Activated T-helper 1 cell treated with anti-CD3 and anti-CD28 coated beads, Interleukin-2, amount 50 U/mL, for 16 hours (primary cell): Measurements from ENCODE around the gene ARHGAP27.

ENCODE experiments used
- DNase-seq, 2 donors: peaks; one replicate each; pipeline ENCODE4 v3.0.0-alpha.2; 2020; ENCODE audit warnings: low read depth in 1 of 2, low spot score in 1 of 2

Gene ARHGAP27

DNA sequence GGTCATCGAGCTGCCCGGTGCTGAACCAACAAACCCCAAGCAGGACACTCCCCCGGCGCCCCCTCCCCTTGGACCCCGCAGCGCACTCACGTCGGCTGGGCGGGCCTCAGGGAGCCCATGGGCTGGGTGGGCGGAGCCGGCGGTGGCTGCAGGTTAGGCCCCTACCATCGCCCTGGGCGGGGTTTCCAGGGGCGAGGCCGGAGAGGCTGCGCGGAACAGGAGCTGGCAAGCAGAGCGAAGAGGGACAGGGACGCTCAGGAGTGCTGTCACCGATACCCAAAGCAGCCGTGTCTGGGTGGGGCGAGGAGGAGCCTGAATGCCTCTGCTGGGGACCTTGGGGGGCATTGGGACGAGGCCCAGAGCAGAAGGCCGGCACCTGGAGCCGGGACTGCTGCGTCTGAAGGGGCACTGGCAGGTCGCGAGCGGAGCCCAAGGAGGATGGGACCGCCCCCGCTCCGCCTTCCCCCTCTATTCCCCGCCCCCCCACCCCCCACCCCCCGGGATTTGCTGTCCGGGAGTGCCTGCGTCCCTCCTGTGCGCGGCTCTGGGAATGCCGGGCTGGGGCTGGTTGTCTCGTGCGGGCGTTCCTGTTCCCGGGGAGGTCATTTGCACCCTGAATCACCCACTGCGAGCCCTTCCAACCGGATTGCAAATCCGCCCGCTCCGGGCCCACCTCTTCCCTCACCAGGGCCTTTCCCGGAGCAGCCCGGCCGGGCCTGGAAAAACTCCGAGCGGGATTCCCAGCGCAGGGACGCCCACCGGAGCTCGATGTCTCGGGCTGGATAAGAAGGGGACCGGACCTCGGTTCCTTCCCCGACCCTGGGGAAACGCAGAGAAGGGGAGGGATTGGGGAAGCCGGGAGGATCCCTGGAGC, 902 bp downstream of the ARHGAP27 start:
- peak; percentile 37 to 53 for DNase-seq

DNA sequence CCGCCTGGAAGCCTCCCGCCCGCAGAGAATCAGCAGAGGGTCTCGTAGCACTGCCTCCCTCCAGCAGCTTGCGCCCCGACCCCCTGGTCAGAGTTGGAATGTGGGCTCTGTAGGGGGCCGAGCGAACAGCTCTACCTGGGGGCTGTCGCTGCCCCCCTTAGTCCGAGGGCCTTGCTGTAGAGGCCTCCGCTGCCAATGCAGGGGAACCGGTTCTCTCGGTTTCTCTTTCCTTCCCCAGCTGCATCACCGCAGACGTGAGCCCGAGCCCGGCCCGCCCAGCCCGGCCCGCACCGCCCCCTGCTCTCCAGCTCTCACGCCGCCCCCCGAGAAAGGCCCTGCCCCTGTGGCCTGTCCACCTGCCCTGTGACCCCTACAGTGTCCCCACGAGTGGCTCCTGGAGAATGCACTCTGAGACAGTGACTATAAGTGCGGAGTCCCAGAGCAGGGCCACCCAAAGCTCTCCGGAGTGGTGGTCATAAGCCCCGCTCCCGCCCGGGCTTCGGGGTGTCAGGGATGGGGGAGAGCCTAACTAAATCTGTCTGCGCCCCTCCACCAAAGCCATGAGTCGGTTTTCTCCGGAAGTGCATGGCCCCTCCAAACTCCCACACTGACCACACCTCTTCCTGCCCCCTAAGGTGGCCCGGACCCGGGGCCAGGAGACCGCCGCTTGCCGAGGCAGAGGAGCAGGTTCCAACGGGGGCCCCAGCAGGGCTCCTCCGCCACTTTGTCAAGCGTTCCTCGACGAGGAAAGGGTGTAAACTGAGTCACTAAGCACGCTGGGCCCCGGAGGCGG, 1.7 kb downstream of the ARHGAP27 start:
- no peak for DNase-seq

DNA sequence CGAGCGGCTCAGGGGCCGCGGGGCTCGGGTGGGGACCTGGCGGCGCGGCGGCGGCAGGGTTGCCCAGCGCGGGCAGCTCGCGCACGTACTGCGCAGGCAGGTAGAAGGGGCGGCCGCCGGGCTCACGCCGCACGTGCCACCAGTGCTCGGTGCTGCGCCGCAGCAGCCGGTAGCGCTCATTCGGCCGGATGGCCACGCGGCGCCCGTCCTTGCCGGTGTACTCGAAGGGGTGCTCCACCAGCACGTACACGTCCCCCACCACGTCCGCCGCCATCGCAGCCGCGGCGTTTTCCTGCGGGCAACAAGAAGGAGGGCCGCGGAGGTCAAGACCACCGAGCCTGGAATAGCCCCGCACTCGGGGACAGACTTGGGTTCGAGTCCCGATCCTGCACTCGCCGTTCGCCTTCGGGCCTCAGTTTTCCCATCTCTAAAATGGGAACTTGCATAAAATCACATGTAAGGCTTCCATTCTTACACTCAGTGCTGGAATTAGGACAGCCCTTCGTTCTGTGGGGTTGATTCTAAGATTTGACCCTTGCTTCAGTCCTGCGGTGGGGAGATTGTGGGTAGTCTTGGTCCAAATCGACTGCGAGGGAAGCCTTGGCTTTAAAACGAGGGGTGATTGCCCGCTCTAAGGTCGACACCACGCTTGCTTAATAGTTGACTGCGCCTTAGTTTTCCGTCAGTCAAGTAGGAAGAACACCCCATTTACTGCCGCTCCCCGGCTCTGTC, 2.5 kb downstream of the ARHGAP27 start:
- no peak for DNase-seq

DNA sequence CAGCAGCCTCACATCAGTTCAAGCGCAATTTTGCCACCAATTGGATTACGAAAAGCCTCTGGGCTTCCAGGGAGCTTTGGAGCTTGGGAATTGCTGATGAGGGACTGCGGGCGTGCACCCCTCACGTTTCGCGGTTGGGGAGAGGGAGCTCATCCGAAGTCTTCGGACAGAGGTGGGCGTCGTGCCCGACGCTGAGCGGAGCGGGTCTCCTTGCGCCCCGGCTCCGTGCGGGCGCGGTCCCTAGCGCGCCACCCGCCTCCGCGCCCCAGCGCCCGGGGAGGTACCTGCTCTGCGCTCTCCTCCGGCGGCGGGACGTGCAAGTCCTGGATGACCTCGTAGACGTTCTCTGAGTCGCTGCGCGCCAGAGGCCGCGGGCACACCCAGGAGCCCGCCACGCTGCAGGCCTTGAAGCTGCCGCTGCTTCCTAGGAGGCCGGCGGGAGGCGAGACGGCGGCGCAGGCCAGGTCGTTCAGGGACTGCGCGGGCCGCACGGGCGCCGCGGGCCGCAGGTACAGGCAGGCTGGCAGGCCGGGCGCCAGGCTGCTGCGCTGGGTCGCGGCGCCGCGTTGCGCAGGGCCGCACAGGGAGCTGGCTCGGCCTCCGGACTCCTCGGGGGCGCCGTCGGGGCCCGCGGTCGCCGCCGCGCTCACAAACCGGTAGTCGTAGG, 3.2 kb downstream of the ARHGAP27 start:
- no peak for DNase-seq

DNA sequence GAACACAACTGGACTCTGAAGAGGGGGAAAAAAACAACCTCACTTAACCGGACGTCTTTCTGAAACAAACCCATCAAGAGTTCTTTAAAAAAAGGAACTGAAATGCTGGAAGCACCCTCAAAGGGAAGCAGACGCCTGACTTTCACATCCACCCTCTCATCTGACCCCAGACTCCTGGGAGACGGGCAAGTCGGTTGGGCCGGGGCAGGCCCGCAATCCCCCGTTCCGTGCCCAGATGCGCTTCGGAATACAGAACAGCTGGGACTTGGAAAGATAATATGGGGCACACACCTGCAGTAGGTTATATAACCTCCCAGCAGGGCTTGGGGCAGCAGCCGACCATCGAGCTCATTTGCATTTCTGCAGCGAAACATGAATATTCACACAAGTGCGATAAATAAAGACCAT, 3.7 kb downstream of the ARHGAP27 start:
- DNase-seq, result no peak

DNA sequence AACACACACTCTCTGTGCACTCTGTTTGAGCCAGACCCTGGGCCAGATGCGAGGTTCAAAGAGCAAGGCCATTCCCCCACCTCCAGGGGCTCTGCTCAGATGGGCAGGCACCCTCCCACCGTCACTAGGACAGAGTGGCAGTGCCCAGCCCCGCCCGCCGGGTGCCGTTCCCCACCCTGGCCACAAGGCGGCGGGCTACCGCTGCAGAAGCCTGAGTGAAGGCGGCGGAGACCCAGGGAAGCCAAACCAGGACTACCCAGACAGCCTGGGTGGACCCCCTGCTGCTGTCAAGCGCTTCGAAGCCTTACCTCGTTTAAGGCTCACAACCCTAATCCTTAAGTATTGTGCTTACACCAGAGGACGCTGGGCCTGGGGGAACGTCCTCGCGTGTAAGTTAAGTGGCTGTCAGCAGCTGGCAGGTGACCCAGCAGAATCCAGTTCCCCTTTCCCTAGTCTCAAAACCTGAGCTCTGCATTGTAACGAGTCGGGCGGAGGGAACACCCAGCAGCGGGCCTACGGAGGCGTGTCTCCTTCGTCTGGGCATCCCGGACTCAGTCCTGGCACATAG, 4.5 kb downstream of the ARHGAP27 start:
- peak; percentile 56 to 72 for DNase-seq

DNA sequence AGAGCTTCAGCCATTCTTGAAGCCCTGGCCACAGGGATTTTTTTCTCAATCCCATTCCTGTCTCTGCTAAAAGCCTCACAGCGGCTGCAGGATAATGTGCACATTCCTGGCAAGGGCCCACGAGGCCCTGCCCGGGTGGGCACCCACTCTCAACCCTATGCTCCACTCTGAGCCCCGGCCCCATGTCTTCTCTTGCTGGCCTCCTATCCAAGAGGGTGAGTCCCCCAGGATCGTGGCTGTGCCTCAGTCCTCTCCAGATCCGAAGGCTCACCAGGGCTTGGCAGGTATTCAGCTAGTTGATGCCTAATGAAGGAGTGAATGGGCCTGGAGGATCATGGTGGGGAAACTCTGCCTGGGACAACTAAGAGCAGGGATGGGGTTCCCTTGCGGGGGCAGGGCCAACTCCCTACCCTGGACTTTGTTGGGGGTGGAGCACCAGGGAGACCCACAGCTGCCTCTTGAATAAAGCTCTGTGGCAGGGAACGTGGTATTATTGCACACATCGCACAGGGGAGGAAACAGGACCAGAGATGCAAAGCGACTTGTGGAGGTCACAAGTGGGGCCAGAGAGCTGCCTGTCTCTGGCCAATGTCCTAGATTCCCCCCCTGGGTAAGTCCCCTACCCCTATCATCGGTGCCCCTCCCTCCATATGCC, 5.4 kb downstream of the ARHGAP27 start:
- no peak for DNase-seq

DNA sequence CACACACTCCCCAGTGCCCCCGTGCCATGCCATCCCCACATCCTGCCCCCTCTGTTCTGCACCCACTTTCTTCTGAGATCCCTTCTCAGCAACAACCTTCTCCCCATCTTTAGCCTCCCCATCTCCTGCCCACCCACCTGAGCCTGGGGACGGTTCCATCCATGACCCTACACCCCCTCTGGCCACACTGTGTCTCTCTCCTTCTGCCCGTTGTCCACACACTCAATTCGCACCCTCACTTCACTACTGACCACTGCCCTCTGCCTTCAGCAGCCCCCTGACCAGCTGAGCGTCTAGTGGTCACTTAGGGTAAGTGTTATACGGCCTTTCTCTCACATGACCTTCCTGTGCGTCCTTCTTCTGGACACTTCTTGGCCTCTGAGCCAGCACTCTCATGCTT, 6.1 kb downstream of the ARHGAP27 start:
- no peak for DNase-seq

DNA sequence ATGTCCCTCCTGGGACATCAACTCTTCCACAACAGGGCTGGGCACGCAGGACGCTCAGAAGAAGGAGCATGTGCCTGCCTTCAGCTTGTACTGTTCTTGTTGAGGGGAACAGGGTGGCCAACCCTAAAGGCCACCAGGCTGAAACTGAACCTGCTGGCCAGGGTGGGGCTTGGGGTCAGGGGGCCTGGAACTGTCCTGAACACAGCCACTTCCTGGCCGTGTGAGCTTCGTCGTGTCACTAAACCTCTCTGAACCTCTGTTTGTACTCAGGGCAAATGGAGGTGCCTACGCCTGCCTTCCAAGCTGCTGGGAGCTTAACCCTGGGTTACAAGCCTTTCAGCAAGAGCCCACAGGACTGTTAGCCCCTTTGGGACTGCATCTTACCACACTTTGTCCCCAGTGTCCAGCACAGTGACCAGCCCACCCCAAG, 6.7 kb downstream of the ARHGAP27 start:
- no peak for DNase-seq

DNA sequence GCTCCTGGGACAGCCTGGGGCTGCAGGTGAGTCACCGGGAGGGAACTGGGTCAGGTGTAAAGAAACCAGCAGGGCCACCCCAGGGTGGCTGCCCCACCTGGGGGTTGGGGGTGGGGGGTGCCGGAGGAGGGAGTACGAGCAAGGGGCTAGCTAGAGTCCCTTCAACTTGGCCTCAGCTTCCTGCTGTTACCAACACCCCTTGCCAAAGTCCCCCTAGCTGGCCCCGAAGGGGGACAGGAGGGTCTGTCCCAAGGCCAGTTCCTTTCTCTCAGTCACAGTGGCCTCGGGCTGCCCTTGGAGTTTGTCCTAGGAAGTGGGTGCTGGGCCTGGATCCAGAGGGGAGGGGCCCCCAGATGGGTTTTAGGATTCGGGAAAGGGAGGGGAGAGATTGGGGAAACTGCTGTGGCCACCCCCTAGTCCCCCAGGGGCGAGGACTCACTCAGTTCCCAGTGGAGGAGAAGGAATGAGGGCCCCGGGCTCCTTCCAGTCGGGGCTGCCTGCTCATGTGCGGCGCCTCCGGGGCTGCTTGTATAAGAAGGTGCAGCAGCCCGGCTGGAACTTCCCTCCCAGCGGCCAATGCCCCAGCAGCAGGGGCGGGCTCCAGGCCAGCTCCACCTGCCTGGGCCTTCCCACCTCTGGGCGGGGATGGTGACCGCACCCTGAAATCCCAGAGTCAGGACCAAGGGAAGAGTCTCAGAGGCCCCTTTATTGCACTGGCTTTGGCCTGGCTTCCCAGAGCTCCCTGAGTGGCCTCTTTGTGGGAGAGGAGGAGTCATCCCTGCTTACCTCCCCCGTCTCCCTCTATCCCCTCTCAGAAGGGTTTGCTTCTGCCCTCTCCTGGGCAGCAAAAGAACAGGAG, 7.3 kb downstream of the ARHGAP27 start:
- DNase-seq, result no peak

DNA sequence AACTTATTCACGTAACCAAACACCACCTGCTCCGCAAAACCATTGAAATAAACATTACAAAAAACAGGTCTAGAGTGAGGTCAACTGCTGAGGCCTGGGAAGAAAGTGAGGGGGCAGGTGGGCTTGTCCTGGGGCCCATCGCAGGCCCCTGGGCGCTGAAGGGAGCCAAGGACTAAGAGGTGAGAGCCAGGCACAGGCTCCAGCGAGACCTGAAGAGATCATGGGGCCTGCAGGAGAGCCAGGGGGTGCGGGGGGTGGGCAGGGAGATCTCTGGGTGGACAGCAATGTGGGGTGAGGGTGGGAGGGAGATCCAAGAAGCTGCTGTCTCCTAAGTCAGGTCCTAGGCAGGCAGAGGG, 7.9 kb downstream of the ARHGAP27 start:
- DNase-seq, result no peak

DNA sequence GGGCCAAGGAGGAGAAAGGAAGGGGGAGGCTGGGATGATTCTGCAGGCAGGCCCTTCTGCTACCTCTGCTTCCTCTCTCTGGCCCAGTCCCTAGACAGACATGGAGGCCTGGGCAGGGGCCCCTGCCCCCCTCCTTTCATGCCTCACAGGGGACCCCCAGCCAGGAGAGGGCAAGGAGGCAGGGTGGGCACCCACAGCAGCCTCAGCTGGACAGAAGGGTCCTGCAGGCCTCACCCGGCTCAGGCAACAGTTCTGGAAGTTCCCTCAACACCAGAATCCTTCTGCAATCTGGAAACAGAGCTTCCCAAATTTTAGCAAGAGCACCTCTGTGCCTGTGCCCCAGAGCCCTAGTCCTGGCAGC, 8.7 kb downstream of the ARHGAP27 start:
- DNase-seq, result no peak

DNA sequence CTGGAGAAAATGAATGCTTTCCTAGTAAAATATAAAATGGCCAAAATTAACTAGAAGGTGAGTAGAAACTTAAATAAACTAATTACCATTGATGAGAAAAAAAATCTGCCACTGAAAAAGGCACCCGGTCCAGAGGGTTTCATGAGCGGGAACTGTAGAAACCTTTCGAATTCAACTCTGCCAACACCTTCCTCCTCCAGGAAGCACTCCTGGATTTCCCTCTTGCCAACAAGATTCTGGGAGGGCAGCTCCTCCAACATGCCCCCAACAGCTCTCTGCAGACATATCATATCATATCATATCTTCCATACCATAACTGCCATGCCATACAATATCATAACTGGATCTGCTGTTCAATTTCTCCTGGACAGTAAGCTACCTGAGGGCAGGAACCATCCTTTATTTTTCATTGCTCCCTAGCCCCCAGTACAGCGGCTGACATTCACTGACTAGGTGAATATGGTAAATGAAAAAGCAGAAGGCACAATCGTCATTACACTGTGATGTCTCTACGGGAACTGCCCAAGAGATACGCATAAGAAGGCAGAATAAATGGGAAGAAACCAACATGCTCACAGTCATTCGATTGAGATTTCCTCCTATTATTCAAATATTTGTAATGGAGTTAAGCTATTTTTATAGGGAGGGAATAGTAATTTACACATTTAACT, 9.2 kb downstream of the ARHGAP27 start:
- DNase-seq, result no peak

DNA sequence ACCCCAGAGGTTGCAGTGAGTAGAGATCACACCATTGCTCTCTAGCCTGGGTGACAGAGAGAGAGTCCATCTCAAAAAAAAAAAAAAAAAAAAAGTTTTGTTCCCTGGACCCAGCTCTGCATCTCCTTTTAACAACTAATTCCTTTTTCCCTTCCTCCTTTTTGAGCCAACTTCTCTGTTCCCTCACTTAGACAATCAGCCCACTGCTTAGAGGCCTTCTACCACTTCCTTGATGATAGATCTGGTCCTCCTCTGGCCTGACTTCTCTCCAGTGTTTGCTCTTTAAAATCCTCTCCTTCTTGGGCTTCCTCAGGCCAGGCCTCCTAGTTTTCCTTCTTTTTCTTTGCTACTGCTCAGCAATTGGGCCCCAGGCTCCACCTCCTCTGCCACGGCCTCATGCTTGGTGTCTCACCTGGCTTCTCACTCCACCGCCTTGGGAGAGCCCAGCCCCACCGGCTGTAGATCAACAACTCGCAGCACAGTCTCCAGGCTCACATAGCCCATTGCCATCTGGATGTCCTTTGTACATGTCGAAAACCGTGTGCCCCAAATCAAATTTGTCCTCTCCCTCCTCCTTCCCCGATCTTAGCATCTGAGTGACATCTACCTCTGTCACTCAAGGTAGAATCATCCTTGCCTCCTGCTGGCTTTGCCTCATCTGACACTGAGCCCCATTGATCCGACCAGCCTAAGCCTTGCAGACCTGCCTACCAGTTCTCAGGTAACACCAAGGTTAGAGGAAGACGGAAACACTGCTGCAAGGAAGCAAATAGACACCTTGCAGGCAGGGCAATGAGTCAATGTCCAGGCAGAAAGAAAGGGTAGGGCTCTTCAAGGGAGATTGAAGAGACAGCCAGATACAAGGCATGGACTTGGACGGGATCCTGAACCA, 17.4 kb downstream of the ARHGAP27 start:
- DNase-seq, result no peak

DNA sequence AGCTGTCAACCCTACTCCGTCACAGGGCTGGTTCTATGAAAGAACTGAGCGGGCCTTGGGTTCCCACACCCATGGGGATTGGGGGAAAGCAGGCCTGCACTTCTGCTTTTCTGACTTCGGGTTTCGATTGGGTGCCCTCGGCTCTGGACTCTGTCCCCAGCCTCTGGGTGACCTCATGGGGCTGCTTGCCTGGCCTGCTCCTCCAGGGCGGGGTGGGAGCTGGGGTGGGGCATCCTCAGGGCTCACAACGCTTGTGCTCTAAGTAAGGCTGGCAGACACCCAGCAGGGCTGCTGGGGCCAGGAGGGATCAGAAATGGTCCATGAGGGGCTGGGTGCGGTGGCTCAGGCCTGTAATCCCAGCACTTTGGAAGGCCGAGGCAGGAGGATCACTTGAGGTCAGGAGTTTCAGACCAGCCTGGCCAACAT, 19.2 kb downstream of the ARHGAP27 start:
- no peak for DNase-seq

DNA sequence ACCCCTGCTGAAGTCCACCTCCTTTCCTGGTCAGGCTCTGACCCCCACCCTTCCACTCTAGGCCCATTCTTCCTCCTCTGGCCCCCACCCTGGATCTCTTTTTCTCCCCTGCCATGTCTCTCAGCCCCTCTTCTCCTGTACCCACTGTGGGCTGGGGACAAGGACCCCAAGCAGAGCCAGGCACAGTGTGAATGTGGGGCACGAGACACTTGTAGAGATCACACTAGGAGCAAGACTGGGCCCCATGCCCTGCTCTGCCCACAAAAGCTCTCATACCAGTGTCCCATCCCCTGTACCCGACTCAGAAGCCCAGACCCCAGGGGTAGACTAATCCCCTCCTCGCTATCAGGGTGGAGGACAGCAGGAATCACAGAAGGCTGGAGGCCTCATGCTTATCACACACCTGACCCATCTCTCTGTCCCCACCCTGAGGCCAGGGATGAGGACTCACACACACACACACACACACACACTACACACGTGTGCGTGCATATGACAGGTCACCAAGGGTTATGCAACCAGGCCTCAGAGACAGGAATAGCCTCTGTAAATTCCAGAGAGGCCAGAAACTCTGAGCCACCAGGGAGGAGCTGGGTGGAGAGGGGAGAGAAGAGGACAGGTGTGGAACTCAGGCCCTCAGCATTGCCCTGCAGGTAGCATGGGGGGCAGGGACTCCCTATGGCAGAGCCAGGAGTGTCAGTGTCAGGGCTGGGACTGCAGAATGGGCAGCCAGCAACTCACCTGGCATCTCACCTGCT, 21.1 kb downstream of the ARHGAP27 start:
- no peak for DNase-seq
